Immature natural killer cell (primary cell): ENCODE data around the gene GLE1. TPM values are rescaled to one million over a fixed set of nuclear protein-coding genes. Genes with fewer than 3 reads are reported as not detected.
"Not testable (repeated sequence)": the region's sequence is repeated elsewhere in the genome, so short reads cannot be mapped to it uniquely, and the experiment has no call there.

ENCODE experiments used
- DNase-seq, 3 donors: peaks; one replicate each; pipeline ENCODE4 v3.0.0; 2022; ENCODE audit warnings: mixed read lengths in 1 of 3
- H3K27ac Mint-ChIP-seq, 6 donors: one replicate each; pipeline ENCODE4 v1.8.0; 2020; ENCODE audit warnings: mixed read lengths in 6 of 6, mild to moderate bottlenecking in 5 of 6, inconsistent platforms in 4 of 6, moderate library complexity in 3 of 6
- H3K27me3 Mint-ChIP-seq, 3 donors: one replicate each; pipeline ENCODE4 v1.8.0; 2020 to 2021; ENCODE audit warnings: low read depth in 3 of 3, mild to moderate bottlenecking in 3 of 3, mixed read lengths in 3 of 3, moderate library complexity in 3 of 3, inconsistent platforms in 1 of 3
- H3K36me3 Mint-ChIP-seq, 3 donors: one replicate each; pipeline ENCODE4 v1.8.0; 2020; ENCODE audit warnings: mixed read lengths in 3 of 3, inconsistent platforms in 2 of 3, mild to moderate bottlenecking in 2 of 3
- H3K4me1 Mint-ChIP-seq, 2 donors: one replicate each; pipeline ENCODE4 v1.8.0; 2020; ENCODE audit warnings: inconsistent platforms in 2 of 2, mild to moderate bottlenecking in 2 of 2, mixed read lengths in 2 of 2, moderate library complexity in 1 of 2
- H3K4me3 Mint-ChIP-seq, 5 donors: one replicate each; pipeline ENCODE4 v1.8.0; 2020; ENCODE audit warnings: mild to moderate bottlenecking in 5 of 5, mixed read lengths in 5 of 5, inconsistent platforms in 3 of 5, moderate library complexity in 3 of 5
- H3K9me3 Mint-ChIP-seq, 6 donors: one replicate each; pipeline ENCODE4 v1.8.0; 2020; ENCODE audit warnings: mild to moderate bottlenecking in 6 of 6, mixed read lengths in 6 of 6, inconsistent platforms in 4 of 6, moderate library complexity in 3 of 6
- polyA plus RNA-seq, 3 donors: library from polyadenylated mRNA; unstranded; fragments of 300-500 nt; fragmentation: Illumina TruSeq; gene quantifications; one replicate each; pipeline ENCODE4 v1.2.3, GENCODE V29; 2021

Gene GLE1
- polyA plus RNA-seq, 3 donors from 2014 or later, result 17.4 to 49.3 (median 22.8) TPM

DNA sequence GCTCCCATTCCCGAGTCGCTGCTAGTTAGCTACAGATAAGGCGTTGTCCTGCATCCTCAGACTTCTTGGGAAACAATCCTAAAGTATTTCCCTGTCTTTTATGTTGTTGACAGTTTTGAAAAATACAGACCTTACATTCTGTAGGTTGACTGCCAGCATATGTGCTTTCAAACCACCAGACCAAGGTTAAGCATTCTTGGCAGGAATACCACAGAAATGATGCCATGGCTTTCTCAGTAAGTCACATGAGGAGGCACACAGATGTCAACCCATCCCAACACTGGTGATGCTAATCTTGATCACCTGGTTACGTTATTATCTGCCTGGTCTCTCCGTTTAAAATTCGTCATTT, 871 bp downstream of the GLE1 start:
- peak overlapping the region; percentile 91 to 99 (median 98) for H3K27ac Mint-ChIP-seq
- H3K4me3 Mint-ChIP-seq, result peak overlapping the region; percentile 93 to 100 (median 99)
- H3K9me3 Mint-ChIP-seq, result no peaks in the 10 kb centered on the region

DNA sequence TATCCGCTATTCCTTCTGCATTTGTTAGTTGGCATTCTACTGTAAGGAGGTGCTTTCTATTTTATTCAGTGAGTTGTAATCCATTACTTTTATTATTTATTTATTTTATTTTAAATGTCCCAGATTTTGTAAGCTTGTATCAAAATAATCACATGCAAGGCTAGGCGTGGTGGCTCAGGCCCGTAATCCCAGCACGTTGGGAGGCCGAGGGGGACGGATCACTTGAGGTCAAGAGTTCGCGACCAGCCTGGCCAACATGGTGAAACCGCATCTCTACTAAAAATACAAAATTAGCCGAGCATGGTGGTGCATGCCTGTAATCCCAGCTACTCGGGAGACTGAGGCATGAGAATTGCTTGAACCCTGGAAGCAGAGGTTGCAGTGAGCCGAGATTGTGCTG, 1.4 kb downstream of the GLE1 start:
- peak overlapping the region; percentile 93 to 100 (median 99) for H3K4me3 Mint-ChIP-seq
- H3K4me1 Mint-ChIP-seq, result peaks cover 32 to 48% of the 10 kb centered on the region in 2 donors
- H3K27me3 Mint-ChIP-seq, DNase-seq, H3K9me3 Mint-ChIP-seq: not testable (repeated sequence)
- H3K36me3 Mint-ChIP-seq, result peaks cover 0 to 13% (median 5%) of the 10 kb centered on the region in 3 donors
- H3K27ac Mint-ChIP-seq, result peak overlapping the region in 3 of 6 donors; percentile 76 to 99 (median 98)

More for the DNA sequence above, 871 bp downstream of the GLE1 start:
- H3K4me1 Mint-ChIP-seq, result peaks cover 32 to 48% of the 10 kb centered on the region in 2 donors
- H3K36me3 Mint-ChIP-seq, result peaks cover 0 to 17% (median 5%) of the 10 kb centered on the region in 3 donors
- peaks cover 4 to 7% (median 6%) of the 10 kb centered on the region in 3 donors for H3K27me3 Mint-ChIP-seq
- no peak for DNase-seq

DNA sequence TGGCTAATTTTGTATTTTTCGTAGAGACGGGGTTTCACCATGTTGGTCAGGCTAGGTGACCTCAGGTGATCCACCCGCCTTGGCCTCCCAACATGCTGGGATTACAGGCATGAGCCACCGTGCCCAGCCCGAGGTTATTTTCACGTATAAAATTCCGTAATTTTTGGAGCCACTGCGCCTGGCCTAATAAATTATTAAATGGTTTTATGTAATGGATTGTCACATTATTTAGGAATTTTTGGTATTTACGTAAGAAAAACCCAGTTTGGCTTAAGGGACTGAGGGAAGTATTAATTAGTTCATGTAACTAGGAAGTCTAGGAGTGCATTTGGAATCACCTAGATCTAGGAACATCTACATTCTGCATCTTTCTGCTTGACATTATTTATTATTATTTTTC, 8.3 kb downstream of the GLE1 start:
- Mint-ChIP-seq H3K27ac (peak overlapping the region in 1 of 6 donors; percentile 17), H3K4me3 (peak overlapping the region in 1 of 5 donors; percentile 41), H3K36me3 (peaks cover 8 to 25% (median 21%) of the 10 kb centered on the region in 3 donors), H3K9me3 (no peaks in the 10 kb centered on the region), H3K4me1 (peaks cover 28 to 40% of the 10 kb centered on the region in 2 donors), H3K27me3 (peaks cover 0 to 4% (median 0%) of the 10 kb centered on the region in 3 donors)
- no peak for DNase-seq

DNA sequence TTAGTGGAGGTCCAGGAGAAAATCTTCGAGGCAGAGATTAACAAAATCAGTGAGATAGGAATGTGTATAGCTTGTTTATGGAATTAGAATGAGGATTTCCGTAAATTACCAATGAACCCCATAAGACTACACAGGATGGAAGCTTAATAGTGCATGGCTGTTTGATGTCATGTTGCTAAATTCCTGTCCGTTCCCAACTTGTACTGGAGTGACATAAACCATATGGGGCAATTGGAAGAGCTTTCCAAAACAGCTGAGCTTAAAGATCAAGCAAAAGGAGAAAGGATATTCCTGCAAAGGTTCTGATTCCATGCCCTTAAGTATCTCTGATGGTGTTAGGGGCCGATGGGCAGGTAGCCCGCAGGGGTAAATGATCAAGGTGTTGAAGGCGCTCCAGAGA, 17.4 kb downstream of the GLE1 start:
- Mint-ChIP-seq H3K4me1 (peaks cover 2 to 10% of the 10 kb centered on the region in 2 donors), H3K4me3 (no peak overlapping the region), H3K36me3 (peaks cover 29 to 57% (median 37%) of the 10 kb centered on the region in 3 donors), H3K27me3 (peaks cover 0 to 2% (median 0%) of the 10 kb centered on the region in 3 donors), H3K9me3 (peaks cover 0 to 1% (median 0%) of the 10 kb centered on the region in 6 donors), H3K27ac (no peak overlapping the region)
- no peak for DNase-seq

DNA sequence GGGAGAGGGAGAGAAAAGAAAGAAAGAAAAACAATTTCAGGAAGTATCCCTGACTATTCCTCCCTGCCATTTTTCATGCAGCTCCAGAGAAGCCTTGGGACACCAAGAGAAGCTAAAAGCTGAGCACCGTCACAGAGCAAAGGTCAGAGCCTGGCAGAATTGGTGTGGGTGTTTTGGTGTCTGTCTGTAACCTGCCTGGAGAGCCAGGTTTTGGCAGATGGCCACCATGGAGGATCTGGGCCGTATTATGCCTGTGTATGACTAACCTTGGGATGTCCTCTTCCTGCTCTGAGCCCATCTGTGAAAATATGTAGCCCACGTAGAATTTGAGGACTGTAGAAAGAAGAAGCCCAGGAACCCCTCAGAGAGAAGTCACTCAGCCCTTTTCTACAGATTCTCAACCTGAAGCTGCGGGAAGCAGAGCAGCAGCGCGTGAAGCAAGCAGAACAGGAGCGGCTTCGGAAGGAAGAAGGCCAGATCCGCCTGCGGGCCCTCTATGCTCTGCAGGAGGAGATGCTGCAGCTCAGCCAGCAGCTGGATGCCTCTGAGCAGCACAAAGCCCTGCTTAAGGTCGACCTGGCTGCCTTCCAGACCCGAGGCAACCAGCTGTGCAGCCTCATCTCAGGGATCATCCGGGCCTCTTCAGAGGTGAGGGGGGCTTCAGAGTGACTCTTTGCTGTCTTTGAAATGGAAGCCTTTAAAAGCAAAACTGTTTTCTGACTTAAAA, 18.8 kb downstream of the GLE1 start:
- peaks cover 0 to 2% of the 10 kb centered on the region in 2 donors for H3K4me1 Mint-ChIP-seq
- peaks cover 0 to 1% (median 0%) of the 10 kb centered on the region in 6 donors for H3K9me3 Mint-ChIP-seq
- peak overlapping the region in 1 of 6 donors; percentile 20 for H3K27ac Mint-ChIP-seq
- DNase-seq, result no peak
- peaks cover 22 to 52% (median 25%) of the 10 kb centered on the region in 3 donors for H3K36me3 Mint-ChIP-seq
- peaks cover 0 to 2% (median 0%) of the 10 kb centered on the region in 3 donors for H3K27me3 Mint-ChIP-seq
- no peak overlapping the region for H3K4me3 Mint-ChIP-seq

DNA sequence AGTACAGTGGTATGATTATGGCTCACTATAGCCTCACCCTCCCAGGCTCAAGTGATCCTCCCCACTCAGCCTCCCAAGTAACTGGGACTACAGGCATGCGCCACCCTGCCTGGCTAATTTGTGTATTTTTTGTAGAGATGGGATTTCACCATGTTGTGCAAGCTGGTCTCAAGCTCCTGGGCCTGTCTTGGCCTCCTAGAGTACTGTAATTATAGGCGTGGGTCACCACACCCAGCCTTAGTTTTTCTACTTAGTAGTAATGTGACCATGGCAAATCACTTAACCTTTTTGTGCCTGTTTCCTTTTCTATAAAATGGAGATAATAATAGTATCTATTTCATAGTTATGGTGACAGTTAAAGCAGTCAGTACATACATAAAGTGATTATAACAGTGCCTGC, 22.2 kb downstream of the GLE1 start:
- H3K27ac Mint-ChIP-seq, result no peak overlapping the region
- H3K4me1 Mint-ChIP-seq, result peaks cover 0 to 2% of the 10 kb centered on the region in 2 donors
- H3K27me3 Mint-ChIP-seq, result peaks cover 0 to 2% (median 0%) of the 10 kb centered on the region in 3 donors
- no peak overlapping the region for H3K4me3 Mint-ChIP-seq
- H3K36me3 Mint-ChIP-seq, result peaks cover 18 to 39% (median 24%) of the 10 kb centered on the region in 3 donors
- no peak for DNase-seq
- H3K9me3 Mint-ChIP-seq, result no peaks in the 10 kb centered on the region

DNA sequence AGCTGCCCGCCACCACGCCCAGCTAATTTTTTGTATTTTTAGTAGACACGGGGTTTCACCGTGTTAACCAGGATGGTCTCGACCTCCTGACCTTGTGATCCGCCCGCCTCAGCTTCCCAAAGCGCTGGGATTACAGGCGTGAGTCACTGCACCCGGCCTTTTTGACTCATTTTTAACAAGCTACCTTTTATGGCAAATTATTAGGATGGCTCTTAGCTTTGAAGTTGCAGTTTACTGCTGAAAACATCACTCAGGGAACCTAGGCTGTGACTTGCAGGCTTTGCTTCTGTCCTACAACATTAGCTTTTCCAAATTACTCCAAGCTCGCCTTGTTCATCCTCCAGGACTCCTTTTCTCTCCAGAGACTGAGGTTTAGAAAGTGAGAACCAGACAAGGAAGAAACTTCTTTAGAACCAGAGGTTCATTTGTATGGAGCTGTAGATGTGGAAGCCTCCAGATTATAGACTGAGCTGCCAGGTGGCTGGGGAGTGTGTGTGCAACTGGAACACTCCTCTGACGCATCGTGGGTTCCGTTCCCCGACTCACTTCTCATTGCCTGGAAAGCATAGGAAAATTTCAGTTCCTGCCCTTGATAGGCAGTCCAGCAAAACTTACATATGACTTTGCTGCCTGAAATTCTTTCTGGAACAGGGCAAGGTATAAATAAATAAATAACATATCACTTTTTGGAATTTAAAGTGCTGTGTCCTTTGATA, 24.1 kb downstream of the GLE1 start:
- no peak for DNase-seq
- Mint-ChIP-seq H3K27me3 (peaks cover 0 to 2% (median 0%) of the 10 kb centered on the region in 3 donors), H3K36me3 (peaks cover 24 to 33% (median 25%) of the 10 kb centered on the region in 3 donors)

DNA sequence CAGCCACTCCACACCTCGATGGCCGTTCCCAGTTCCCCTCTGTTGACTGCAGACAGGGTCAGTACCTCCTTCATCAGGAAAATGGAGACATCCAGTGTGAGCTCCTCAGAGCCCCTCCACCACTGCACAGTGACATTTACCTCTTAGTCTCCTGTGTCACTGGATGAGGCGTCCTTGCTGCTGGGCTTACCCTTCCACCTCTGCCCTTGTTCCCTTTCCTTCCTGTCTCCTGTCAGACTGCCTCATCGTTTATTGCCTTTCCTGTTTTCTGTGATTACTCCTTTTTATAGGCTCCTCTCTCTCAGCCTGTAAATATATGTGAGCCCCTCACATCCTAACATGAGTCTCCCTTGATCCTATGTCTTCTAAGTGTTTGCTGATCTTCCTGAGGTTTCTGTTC, 24.7 kb downstream of the GLE1 start:
- DNase-seq, result no peak
- peaks cover 0 to 2% of the 10 kb centered on the region in 2 donors for H3K4me1 Mint-ChIP-seq
- H3K9me3 Mint-ChIP-seq, result no peaks in the 10 kb centered on the region
- no peak overlapping the region for H3K27ac Mint-ChIP-seq
- H3K27me3 Mint-ChIP-seq, result peaks cover 0 to 2% (median 0%) of the 10 kb centered on the region in 3 donors
- H3K36me3 Mint-ChIP-seq, result peaks cover 26 to 38% (median 28%) of the 10 kb centered on the region in 3 donors
- H3K4me3 Mint-ChIP-seq, result no peak overlapping the region

More for the DNA sequence above, 24.1 kb downstream of the GLE1 start:
- Mint-ChIP-seq H3K4me1 (peaks cover 0 to 2% of the 10 kb centered on the region in 2 donors), H3K9me3 (no peaks in the 10 kb centered on the region), H3K4me3 (no peak overlapping the region), H3K27ac (no peak overlapping the region)

DNA sequence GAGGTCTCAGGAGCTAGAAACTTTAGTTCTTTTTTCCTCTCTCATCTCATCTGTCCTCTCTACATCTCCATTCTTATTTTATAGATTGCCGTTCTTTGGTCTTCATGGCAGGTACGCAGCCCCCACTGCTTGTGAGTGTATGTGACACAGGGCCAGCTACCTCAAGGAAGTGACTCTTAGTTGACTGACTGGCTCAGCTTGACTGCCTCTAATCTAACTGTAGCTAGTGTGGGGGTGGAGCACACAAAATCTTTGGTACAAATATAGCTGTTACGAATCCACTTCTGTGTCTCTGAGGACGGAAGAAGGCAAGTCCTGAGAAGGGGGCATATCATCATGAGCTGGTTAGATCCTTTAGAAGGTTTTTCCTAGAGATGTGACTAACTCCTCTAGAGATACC, 28.1 kb downstream of the GLE1 start:
- Mint-ChIP-seq H3K9me3 (no peaks in the 10 kb centered on the region), H3K27ac (peak overlapping the region in 3 of 6 donors; percentile 34 to 83 (median 39)), H3K4me1 (peaks cover 0 to 2% of the 10 kb centered on the region in 2 donors), H3K4me3 (no peak overlapping the region), H3K27me3 (no peaks in the 10 kb centered on the region), H3K36me3 (peaks cover 22 to 35% (median 28%) of the 10 kb centered on the region in 3 donors)
- no peak for DNase-seq

DNA sequence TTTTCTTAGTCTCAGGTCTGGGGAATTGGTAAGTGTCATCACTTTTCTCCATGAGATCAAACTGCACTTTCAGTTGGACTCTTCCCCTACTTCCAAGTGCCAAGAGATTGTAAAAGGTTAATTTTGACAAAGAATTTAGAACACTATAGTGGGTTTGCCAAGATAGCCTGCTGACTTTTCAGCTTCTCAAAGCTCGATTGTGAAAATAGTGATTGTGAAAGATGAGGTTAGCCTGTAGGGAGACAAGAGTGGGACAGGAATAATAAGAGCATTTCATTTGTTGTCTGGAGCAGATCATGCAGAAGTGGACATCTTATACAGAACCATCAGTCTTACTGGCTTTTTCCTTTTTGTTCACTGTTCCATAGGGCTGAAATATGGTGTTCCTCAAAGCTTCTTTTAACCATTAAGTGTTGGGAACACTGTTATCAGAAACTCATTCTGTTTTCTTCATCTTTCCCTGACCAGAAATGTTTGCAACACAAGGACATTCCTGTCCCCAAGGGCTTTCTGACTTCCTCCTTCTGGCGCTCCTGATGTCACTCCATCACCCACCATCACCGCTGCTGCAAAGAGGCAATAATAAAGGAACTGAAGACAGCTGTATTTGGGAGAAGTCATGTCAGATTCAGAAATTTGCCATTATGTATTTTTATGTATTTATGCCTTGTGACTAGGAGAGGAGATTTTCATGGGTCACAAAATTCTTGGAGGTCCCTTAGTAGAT, 36.3 kb downstream of the GLE1 start:
- Mint-ChIP-seq H3K27me3 (peaks cover 0 to 1% (median 0%) of the 10 kb centered on the region in 3 donors), H3K4me1 (peaks cover 13 to 19% of the 10 kb centered on the region in 2 donors), H3K4me3 (no peak overlapping the region), H3K36me3 (peaks cover 22 to 52% (median 31%) of the 10 kb centered on the region in 3 donors), H3K9me3 (no peaks in the 10 kb centered on the region), H3K27ac (peak overlapping the region in 5 of 6 donors; percentile 11 to 63 (median 29))
- no peak for DNase-seq

DNA sequence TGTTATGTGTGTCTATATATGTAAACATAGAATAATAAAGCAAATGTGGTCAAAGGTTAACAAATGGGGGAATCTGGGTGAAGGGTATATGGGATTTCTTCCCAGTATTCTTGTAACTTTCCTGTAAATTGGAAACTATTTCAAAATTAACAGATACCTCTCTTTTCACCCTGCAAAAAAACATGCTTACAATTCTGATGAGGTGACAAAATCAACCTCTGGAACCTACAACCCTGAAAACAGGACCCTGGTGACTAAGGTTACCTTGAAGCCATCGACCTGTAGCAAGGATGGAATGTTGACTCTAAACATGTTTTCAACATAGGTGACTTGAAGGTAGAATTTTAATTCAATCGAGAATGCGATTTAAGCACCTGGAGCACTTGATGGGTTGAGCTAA, 42.0 kb downstream of the GLE1 start:
- Mint-ChIP-seq H3K27ac (no peak overlapping the region), H3K4me3 (no peak overlapping the region), H3K9me3 (no peaks in the 10 kb centered on the region), H3K36me3 (peaks cover 3 to 9% (median 9%) of the 10 kb centered on the region in 3 donors), H3K27me3 (peaks cover 2 to 6% (median 4%) of the 10 kb centered on the region in 3 donors), H3K4me1 (peaks cover 24 to 27% of the 10 kb centered on the region in 2 donors)
- no peak for DNase-seq

DNA sequence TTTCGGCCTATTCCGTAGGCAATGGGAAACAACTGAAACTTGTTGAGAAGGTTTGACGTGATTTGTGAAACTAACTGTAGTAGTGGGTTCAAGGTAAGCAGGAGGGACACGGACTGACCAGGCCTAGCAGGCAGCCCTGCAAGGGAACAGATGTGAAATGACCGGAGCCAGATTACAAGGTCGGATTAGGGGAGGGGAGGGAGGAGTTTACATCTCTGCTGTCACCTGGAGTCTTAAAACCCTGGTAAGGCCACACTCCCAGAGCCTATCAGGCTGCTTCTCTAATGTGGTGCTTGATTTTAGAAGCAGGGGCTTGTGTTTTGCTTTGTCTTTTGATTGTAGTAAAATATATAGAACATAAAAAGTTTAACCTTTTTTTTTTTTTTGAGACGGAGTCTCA, 44.4 kb downstream of the GLE1 start:
- Mint-ChIP-seq H3K4me3 (no peak overlapping the region), H3K36me3 (no peaks in the 10 kb centered on the region), H3K4me1 (peaks cover 30 to 31% of the 10 kb centered on the region in 2 donors), H3K27ac (peak overlapping the region in 4 of 6 donors; percentile 0 to 81 (median 53)), H3K27me3 (peaks cover 7 to 15% (median 9%) of the 10 kb centered on the region in 3 donors), H3K9me3 (no peaks in the 10 kb centered on the region)
- DNase-seq, result no peak

DNA sequence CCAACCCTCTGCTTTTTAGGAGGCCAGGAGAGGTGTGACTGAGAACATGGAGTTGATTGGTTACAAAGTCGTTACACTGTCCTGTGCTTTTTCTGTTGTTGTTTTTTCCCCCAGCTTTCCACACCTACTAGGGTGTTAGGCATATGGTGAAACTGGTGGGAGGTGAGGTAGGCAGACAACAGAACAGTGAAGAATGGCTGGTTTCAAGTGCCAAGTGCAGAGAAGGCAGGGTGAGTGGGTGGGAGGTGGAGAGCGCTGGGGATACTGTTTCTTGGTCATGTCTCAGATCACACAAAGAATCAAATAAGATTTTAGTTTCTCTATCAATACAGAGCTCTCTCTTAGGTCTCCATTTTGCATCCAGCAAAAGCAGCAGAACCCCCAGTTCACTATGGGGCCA, 45.7 kb downstream of the GLE1 start:
- H3K4me3 Mint-ChIP-seq, result peak overlapping the region; percentile 52 to 96 (median 95)
- peak; percentile 68 to 73 (median 72) for DNase-seq
- no peaks in the 10 kb centered on the region for H3K9me3 Mint-ChIP-seq
- peaks cover 30 to 31% of the 10 kb centered on the region in 2 donors for H3K4me1 Mint-ChIP-seq
- H3K36me3 Mint-ChIP-seq, result no peaks in the 10 kb centered on the region
- peak overlapping the region; percentile 92 to 100 (median 98) for H3K27ac Mint-ChIP-seq
- H3K27me3 Mint-ChIP-seq, result peaks cover 7 to 15% (median 9%) of the 10 kb centered on the region in 3 donors
